K562 (cell line): ENCODE data around the gene ZNF407. TPM values are rescaled to one million over a fixed set of nuclear protein-coding genes. Genes with fewer than 3 reads are reported as not detected.

Source experiments
- ATAC-seq: fragments of 200-7000 bp; cut with Tn5 transposase; 3 replicates; pipeline ENCODE4 v1.9.1; 2020; ENCODE audit warnings: moderate library complexity
- BruUV-seq: library from RNA; stranded (reverse); fragments of 400-500 nt; replicated peaks from 2 replicates; lab custom pipeline; 2021; lab: Mats Ljungman, UMichigan
- CTCF ChIA-PET: fragments of 300-600 bp; formaldehyde crosslinking; extraction: SDS; loops from one replicate; lab custom pipeline; 2021; ENCODE audit warnings: low intra/inter-chr PET ratio; lab: Yijun Ruan, JAX
- POLR2A ChIA-PET: fragments of 300-600, 350-650 bp; sonication (Branson Sonifier 250); formaldehyde crosslinking; extraction: SDS; loops from one replicate; lab custom pipeline; 2021; ENCODE audit warnings: antibody characterized with exemption, inconsistent platforms; lab: Yijun Ruan, JAX
- DNase-seq, 4 experiments: peaks; one replicate each; pipeline versions ENCODE4 v3.0.0 to v3.0.0-alpha.2; 2011 to 2018; ENCODE audit warnings: low spot score in 3 of 4, mixed read lengths in 3 of 4; ENCODE audit errors: extremely low read depth in 1 of 4
- FAIRE-seq: peaks from 2 replicates; lab custom pipeline; 2011; peaks lifted over from hg19 to GRCh38; lab: Jason Lieb, UNC
- H2AFZ ChIP-seq: 2 replicates; pipeline ENCODE4 v1.6.0; 2011; ENCODE audit warnings: low read depth, low read length, control low read depth, inconsistent platforms
- H3K27ac ChIP-seq: fragments of 200-600 bp; 3 replicates; pipeline ENCODE4 v1.8.0; 2011; ENCODE audit warnings: low read depth, mild to moderate bottlenecking, control low read depth, inconsistent platforms, low read length, moderate library complexity, mixed read lengths; ENCODE audit errors: extremely low read depth
- H3K27me3 ChIP-seq, 2 experiments: fragments of 300-600 bp in 1 of 2; 2 replicates in 1 of 2; 3 replicates in 1 of 2; pipeline versions ENCODE4 v1.6.0 to v1.8.0; 2011; ENCODE audit warnings: inconsistent platforms in 2 of 2, low read length in 2 of 2, mild to moderate bottlenecking in 1 of 2, mixed read lengths in 1 of 2, moderate library complexity in 1 of 2; ENCODE audit not compliant: control insufficient read depth in 2 of 2, insufficient read depth in 2 of 2
- H3K36me3 ChIP-seq: fragments of 300-600 bp; 3 replicates; pipeline ENCODE4 v1.8.0; 2011; ENCODE audit warnings: mild to moderate bottlenecking, low read length, inconsistent platforms; ENCODE audit not compliant: control insufficient read depth, insufficient read depth
- H3K4me1 ChIP-seq, 2 experiments: fragments of 200-600 bp in 1 of 2; replicated peaks in 1 of 2; 2 replicates in 1 of 2; 3 replicates in 1 of 2; pipeline versions ENCODE4 v1.5.1 to v1.8.0; 2011; ENCODE audit warnings: inconsistent platforms in 2 of 2, low read length in 2 of 2, mild to moderate bottlenecking in 1 of 2, mixed read lengths in 1 of 2, moderate library complexity in 1 of 2; ENCODE audit not compliant: control insufficient read depth in 2 of 2, insufficient read depth in 2 of 2
- H3K4me2 ChIP-seq: 2 replicates; pipeline ENCODE4 v1.6.1; 2011; ENCODE audit warnings: low read length, control low read depth, inconsistent platforms, mixed read lengths; ENCODE audit not compliant: insufficient read depth
- H3K4me3 ChIP-seq: fragments of 200-600 bp; sonication (generic), shearing (Covaris generic); 2 replicates; pipeline ENCODE4 v1.5.1; 2016; ENCODE audit warnings: control low read depth, inconsistent platforms
- H3K79me2 ChIP-seq: fragments of 200-600 bp; 3 replicates; pipeline ENCODE4 v1.8.0; 2011; ENCODE audit warnings: low read length, inconsistent platforms; ENCODE audit not compliant: control insufficient read depth, insufficient read depth
- H3K9ac ChIP-seq, 2 experiments: 2 replicates each; pipeline versions ENCODE4 v1.6.0 to v1.6.1; 2011; ENCODE audit warnings: low read depth in 2 of 2, low read length in 2 of 2, control low read depth in 1 of 2, inconsistent platforms in 1 of 2, mild to moderate bottlenecking in 1 of 2, mixed read lengths in 1 of 2; ENCODE audit not compliant: insufficient read depth in 1 of 2
- H3K9me1 ChIP-seq: one replicate; pipeline ENCODE4 v1.6.0; 2011; ENCODE audit warnings: inconsistent platforms, mild to moderate bottlenecking, low read length, moderate library complexity; ENCODE audit not compliant: control insufficient read depth, insufficient read depth
- H3K9me3 ChIP-seq: replicated peaks from 2 replicates; pipeline ENCODE4 v1.5.1; 2011; ENCODE audit warnings: low read depth, low read length, inconsistent platforms; ENCODE audit not compliant: control insufficient read depth, insufficient read depth
- H4K20me1 ChIP-seq: replicated peaks from 2 replicates; pipeline ENCODE4 v1.6.1; 2011; ENCODE audit warnings: low read length, inconsistent platforms, mixed read lengths; ENCODE audit not compliant: control insufficient read depth, insufficient read depth
- CEBPZ ChIP-seq: fragments of 150-350 bp; IDR thresholded peaks from 2 replicates; pipeline ENCODE4 v1.6.1; 2014; ENCODE audit warnings: low read depth, mild to moderate bottlenecking, low read length, borderline replicate concordance
- DMBX1 ChIP-seq: fragments of 250-450 bp; sonication (Bioruptor Pico); IDR thresholded peaks from 2 replicates; pipeline ENCODE4 v1.8.0; 2022; ENCODE audit warnings: inconsistent platforms, mild to moderate bottlenecking, moderate library complexity, borderline replicate concordance
- FOXP4 ChIP-seq: sonication (generic); formaldehyde crosslinking; IDR thresholded peaks from 2 replicates; pipeline ENCODE4 v1.8.0; 2022; ENCODE audit warnings: mild to moderate bottlenecking, missing genetic modification reagents, borderline replicate concordance
- PHTF2 ChIP-seq: fragments of 250-450 bp; sonication (Bioruptor Pico); IDR thresholded peaks from 2 replicates; pipeline ENCODE4 v1.5.0; 2021; ENCODE audit warnings: mild to moderate bottlenecking
- RAD51 ChIP-seq: fragments of 450-650 bp; IDR thresholded peaks from 2 replicates; pipeline ENCODE4 v1.7.1; 2016; ENCODE audit warnings: low read depth, mild to moderate bottlenecking, borderline replicate concordance
- SPI1 ChIP-seq: IDR thresholded peaks from 2 replicates; pipeline ENCODE4 v1.6.1; 2011; ENCODE audit warnings: low read depth, low read length, control low read depth, borderline replicate concordance
- ZNF551 ChIP-seq: fragments of 250-450 bp; sonication (Bioruptor Pico); IDR thresholded peaks from 2 replicates; pipeline ENCODE4 v1.5.0; 2021; ENCODE audit warnings: mild to moderate bottlenecking, moderate library complexity
- ZNF695 ChIP-seq: fragments of 450-650 bp; formaldehyde crosslinking; IDR thresholded peaks from 2 replicates; pipeline ENCODE4 v1.4.0; 2020; ENCODE audit warnings: mild to moderate bottlenecking, moderate library complexity
- WGBS: fragments of 100-300 bp; shearing (Covaris generic); methylation state at CpG from one replicate; pipeline ENCODE4 v1.1.6; 2016; ENCODE audit warnings: low coverage, mixed read lengths; ENCODE audit not compliant: insufficient coverage; ENCODE audit errors: missing lambda C conversion rate; 5-methylcytosine and 5-hydroxymethylcytosine counted together
- in situ Hi-C: fragments of 300-500 bp; cut with MboI; formaldehyde crosslinking; loops from 4 replicates; pipeline ENCODE4 v1.15.0; 2018; ENCODE audit warnings: inconsistent platforms, mixed read lengths
- intact Hi-C: fragments of 100-400 bp; cut with micrococcal nuclease; formaldehyde crosslinking; loops from 2 replicates; pipeline ENCODE4 v1.14.2; 2022
- polyA plus RNA-seq, 8 experiments: library from polyadenylated mRNA; depleted of rRNA in 4 of 8; stranded (reverse) in 5 of 8; unstranded in 3 of 8; fragments of >200 nt; fragmentation: Nextera tagmentation in 2 of 8; fragmentation: Illumina TruSeq in 1 of 8; extraction: Ambion mirVana in 2 of 8; extraction: Trizol in 1 of 8; gene quantifications; 2 replicates each; pipeline versions ENCODE4 v1.2.1 to v1.2.3, GENCODE V29; 2011 to 2014; ENCODE audit warnings: inconsistent platforms in 1 of 8, missing spikeins in 1 of 8
- total RNA-seq, 7 experiments: library from RNA; depleted of rRNA in 6 of 7; stranded (reverse); fragments of >200 nt in 6 of 7; fragmentation: Illumina TruSeq in 2 of 7; extraction: Trizol in 2 of 7; gene quantifications; 2 replicates each; pipeline versions ENCODE4 v1.2.1 to v1.2.3, GENCODE V29; 2011 to 2021; ENCODE audit warnings: low replicate concordance in 1 of 7
- TF ChIP-seq, protein P1 (sequence below): sonication (generic); formaldehyde crosslinking; IDR thresholded peaks from 2 replicates; pipeline ENCODE4 v1.8.0; 2022; ENCODE audit warnings: mild to moderate bottlenecking, missing genetic modification reagents
- TF ChIP-seq, protein P2 (sequence below): fragments of 200-400 bp; formaldehyde crosslinking; IDR thresholded peaks from 2 replicates; pipeline ENCODE4 v1.6.1; 2017; ENCODE audit warnings: mild to moderate bottlenecking, low read depth, low read length, moderate library complexity

The ZNF407 gene
- total and polyA plus RNA-seq, 9 of the 15 experiments (the other 6 are each of a cell fraction or from before 2014, with no cell fraction given), result 0.21 to 5.4 (median 2.3) TPM

GRCh38 chr18:74733598-74733997 lies 135.9 kb downstream of the ZNF407 start:
- no peaks in the 10 kb centered on the region for H4K20me1 ChIP-seq
- ChIA-PET POLR2A (no interaction called here), CTCF (no interaction called here)
- H3K9ac ChIP-seq, result no peak overlapping the region
- no peaks in the 10 kb centered on the region for H3K27me3 ChIP-seq
- in situ Hi-C loops, result no loop called here
- H3K9me3 ChIP-seq, result no peaks in the 10 kb centered on the region
- H3K9me1 ChIP-seq, result no peaks in the 10 kb centered on the region
- FAIRE-seq (no peak), DNase-seq (no peak), ATAC-seq (no peak)
- no peaks in the 10 kb centered on the region for H3K79me2 ChIP-seq
- no peaks in the 10 kb centered on the region for H3K36me3 ChIP-seq
- no TSS peak for BruUV-seq
- 33% methylated on average over 3 of the region's 3 CpGs for WGBS
- intact Hi-C loops, result no loop called here
- no peaks in the 10 kb centered on the region for H3K4me1 ChIP-seq
- no peak overlapping the region for H3K4me3 ChIP-seq
- no peak overlapping the region for H3K27ac ChIP-seq
- no peak overlapping the region for H3K4me2 ChIP-seq
- H2AFZ ChIP-seq, result no peak overlapping the region
- no peak for TF ChIP-seq DMBX1 (CRISPR knock-in tag)
- no peak for TF ChIP-seq FOXP4 (CRISPR knock-in tag)
- TF ChIP-seq, protein P1, sequence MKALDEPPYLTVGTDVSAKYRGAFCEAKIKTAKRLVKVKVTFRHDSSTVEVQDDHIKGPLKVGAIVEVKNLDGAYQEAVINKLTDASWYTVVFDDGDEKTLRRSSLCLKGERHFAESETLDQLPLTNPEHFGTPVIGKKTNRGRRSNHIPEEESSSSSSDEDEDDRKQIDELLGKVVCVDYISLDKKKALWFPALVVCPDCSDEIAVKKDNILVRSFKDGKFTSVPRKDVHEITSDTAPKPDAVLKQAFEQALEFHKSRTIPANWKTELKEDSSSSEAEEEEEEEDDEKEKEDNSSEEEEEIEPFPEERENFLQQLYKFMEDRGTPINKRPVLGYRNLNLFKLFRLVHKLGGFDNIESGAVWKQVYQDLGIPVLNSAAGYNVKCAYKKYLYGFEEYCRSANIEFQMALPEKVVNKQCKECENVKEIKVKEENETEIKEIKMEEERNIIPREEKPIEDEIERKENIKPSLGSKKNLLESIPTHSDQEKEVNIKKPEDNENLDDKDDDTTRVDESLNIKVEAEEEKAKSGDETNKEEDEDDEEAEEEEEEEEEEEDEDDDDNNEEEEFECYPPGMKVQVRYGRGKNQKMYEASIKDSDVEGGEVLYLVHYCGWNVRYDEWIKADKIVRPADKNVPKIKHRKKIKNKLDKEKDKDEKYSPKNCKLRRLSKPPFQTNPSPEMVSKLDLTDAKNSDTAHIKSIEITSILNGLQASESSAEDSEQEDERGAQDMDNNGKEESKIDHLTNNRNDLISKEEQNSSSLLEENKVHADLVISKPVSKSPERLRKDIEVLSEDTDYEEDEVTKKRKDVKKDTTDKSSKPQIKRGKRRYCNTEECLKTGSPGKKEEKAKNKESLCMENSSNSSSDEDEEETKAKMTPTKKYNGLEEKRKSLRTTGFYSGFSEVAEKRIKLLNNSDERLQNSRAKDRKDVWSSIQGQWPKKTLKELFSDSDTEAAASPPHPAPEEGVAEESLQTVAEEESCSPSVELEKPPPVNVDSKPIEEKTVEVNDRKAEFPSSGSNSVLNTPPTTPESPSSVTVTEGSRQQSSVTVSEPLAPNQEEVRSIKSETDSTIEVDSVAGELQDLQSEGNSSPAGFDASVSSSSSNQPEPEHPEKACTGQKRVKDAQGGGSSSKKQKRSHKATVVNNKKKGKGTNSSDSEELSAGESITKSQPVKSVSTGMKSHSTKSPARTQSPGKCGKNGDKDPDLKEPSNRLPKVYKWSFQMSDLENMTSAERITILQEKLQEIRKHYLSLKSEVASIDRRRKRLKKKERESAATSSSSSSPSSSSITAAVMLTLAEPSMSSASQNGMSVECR (CRISPR knock-in tag), result no peak
- TF ChIP-seq RAD51, result no peak
- TF ChIP-seq SPI1, result no peak
- TF ChIP-seq, protein P2, sequence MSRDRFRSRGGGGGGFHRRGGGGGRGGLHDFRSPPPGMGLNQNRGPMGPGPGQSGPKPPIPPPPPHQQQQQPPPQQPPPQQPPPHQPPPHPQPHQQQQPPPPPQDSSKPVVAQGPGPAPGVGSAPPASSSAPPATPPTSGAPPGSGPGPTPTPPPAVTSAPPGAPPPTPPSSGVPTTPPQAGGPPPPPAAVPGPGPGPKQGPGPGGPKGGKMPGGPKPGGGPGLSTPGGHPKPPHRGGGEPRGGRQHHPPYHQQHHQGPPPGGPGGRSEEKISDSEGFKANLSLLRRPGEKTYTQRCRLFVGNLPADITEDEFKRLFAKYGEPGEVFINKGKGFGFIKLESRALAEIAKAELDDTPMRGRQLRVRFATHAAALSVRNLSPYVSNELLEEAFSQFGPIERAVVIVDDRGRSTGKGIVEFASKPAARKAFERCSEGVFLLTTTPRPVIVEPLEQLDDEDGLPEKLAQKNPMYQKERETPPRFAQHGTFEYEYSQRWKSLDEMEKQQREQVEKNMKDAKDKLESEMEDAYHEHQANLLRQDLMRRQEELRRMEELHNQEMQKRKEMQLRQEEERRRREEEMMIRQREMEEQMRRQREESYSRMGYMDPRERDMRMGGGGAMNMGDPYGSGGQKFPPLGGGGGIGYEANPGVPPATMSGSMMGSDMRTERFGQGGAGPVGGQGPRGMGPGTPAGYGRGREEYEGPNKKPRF, result no peak
- TF ChIP-seq PHTF2 (CRISPR knock-in tag), result no peak
- no peak for TF ChIP-seq ZNF551 (CRISPR knock-in tag)
- no peak for TF ChIP-seq CEBPZ
- TF ChIP-seq ZNF695 (CRISPR knock-in tag), result no peak
